GM03348 (cell line): Measurements from ENCODE around the gene PDE10A.
"Not testable (repeated sequence)": the region's sequence is repeated elsewhere in the genome, so short reads cannot be mapped to it uniquely, and the experiment has no call there.

Experiments used
- DNase-seq: peaks from one replicate; pipeline ENCODE4 v3.0.0; 2012; ENCODE audit warnings: low spot score

Gene PDE10A

GRCh38 chr6:165586706-165587105 is 76.3 kb downstream of the PDE10A start:
- DNase-seq = no peak

GRCh38 chr6:165585060-165585459 is 78.0 kb downstream of the PDE10A start:
- no peak for DNase-seq

GRCh38 chr6:165584541-165584940 is 78.5 kb downstream of the PDE10A start:
- DNase-seq = no peak

- DNase-seq = no peak
Observed at GRCh38 chr6:165581678-165582077, 81.4 kb downstream of the PDE10A start.

- no peak for DNase-seq
Observed at GRCh38 chr6:165580136-165580535, 82.9 kb downstream of the PDE10A start.

GRCh38 chr6:165579151-165579550 is 83.9 kb downstream of the PDE10A start:
- no peak for DNase-seq

- no peak for DNase-seq
Observed at GRCh38 chr6:165577556-165577955, 85.5 kb downstream of the PDE10A start.

GRCh38 chr6:165575158-165575549 is 87.9 kb downstream of the PDE10A start:
- no peak for DNase-seq

- DNase-seq = no peak
Observed at GRCh38 chr6:165574220-165575157, 88.6 kb downstream of the PDE10A start.

- DNase-seq = no peak
Observed at GRCh38 chr6:165573671-165574070, 89.4 kb downstream of the PDE10A start.

GRCh38 chr6:165571721-165572132 is 91.3 kb downstream of the PDE10A start:
- no peak for DNase-seq

- no peak for DNase-seq
Observed at GRCh38 chr6:165571068-165571682, 91.9 kb downstream of the PDE10A start.

- no peak for DNase-seq
Observed at GRCh38 chr6:165568326-165568725, 94.7 kb downstream of the PDE10A start.

- DNase-seq = no peak
Observed at GRCh38 chr6:165566088-165566828, 96.8 kb downstream of the PDE10A start.

GRCh38 chr6:165562421-165563090 is 100.5 kb downstream of the PDE10A start:
- no peak for DNase-seq

- no peak for DNase-seq
Observed at GRCh38 chr6:165559632-165560031, 103.4 kb downstream of the PDE10A start.

GRCh38 chr6:165558097-165558496 is 104.9 kb downstream of the PDE10A start:
- DNase-seq = not testable (repeated sequence)

GRCh38 chr6:165557674-165558073 is 105.4 kb downstream of the PDE10A start:
- DNase-seq = no peak

- no peak for DNase-seq
Observed at GRCh38 chr6:165556116-165556843, 106.8 kb downstream of the PDE10A start.

GRCh38 chr6:165554644-165555043 is 108.4 kb downstream of the PDE10A start:
- not testable (repeated sequence) for DNase-seq

GRCh38 chr6:165552248-165552736 is 110.7 kb downstream of the PDE10A start:
- DNase-seq = no peak
